ENCODE results near the gene DCAF8L1. TPM values are rescaled to one million over a fixed set of nuclear protein-coding genes. Genes with fewer than 3 reads are reported as not detected.

Gene DCAF8L1
- total and polyA plus RNA-seq, 12 donors, result not detected

DNA sequence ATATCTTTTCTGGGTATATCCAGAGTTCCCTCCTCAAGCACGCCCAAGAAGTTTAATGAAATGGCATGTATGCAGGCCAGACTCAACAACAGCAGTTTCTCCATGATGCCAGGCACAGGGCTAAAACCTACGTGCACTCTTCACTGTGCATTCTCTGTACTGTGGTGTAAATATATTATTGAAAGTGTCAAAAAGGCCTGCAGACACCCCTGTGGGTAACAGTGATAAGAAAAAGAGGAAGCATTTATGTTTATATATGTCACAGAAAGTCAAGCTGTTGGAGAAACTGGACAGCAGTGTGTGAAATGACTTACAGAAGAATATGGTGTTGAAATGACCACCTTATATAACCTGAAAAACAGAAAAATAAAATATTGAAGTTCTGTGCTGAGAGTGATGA, 29.6 kb upstream of the DCAF8L1 start:
- no peak overlapping the region for H3K4me3 ChIP-seq
- no peak overlapping the region for H3K27ac ChIP-seq
- H3K36me3 ChIP-seq, result no peaks in the 10 kb centered on the region
- no peaks in the 10 kb centered on the region for H3K27me3 ChIP-seq
- TF ChIP-seq, protein P1, sequence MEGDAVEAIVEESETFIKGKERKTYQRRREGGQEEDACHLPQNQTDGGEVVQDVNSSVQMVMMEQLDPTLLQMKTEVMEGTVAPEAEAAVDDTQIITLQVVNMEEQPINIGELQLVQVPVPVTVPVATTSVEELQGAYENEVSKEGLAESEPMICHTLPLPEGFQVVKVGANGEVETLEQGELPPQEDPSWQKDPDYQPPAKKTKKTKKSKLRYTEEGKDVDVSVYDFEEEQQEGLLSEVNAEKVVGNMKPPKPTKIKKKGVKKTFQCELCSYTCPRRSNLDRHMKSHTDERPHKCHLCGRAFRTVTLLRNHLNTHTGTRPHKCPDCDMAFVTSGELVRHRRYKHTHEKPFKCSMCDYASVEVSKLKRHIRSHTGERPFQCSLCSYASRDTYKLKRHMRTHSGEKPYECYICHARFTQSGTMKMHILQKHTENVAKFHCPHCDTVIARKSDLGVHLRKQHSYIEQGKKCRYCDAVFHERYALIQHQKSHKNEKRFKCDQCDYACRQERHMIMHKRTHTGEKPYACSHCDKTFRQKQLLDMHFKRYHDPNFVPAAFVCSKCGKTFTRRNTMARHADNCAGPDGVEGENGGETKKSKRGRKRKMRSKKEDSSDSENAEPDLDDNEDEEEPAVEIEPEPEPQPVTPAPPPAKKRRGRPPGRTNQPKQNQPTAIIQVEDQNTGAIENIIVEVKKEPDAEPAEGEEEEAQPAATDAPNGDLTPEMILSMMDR (IDR thresholded peaks at IDR 0.05), result no peak
- intact Hi-C loops (cut with DNase I), result no loop called here
- no peaks in the 10 kb centered on the region for H3K4me1 ChIP-seq
- no peak for ATAC-seq
- no peak for DNase-seq
- WGBS, 2 donors, result 68 to 74% methylated on average over 2 of the region's 2 CpGs
- no peaks in the 10 kb centered on the region for H3K9me3 ChIP-seq

DNA sequence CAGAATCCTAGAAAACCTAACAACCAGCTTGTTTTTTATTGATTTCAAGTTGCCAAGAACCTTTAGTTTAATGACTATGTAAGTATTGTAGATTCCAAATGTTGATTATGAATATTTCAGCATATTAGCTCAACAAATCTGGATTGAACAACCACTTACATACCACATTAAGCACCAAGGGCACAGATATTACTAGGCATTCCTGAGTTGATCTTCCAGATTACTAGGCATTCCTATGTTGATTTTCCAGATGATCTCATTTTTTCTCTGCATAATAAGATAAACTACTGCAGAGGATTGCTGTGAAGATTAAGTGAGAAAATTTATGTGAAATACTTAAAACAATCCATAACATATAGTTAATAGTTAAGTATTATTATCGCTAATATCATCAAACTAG, 17.4 kb upstream of the DCAF8L1 start:
- H3K4me1 ChIP-seq, result no peaks in the 10 kb centered on the region
- ATAC-seq, result no peak
- DNase-seq, result no peak
- TF ChIP-seq, protein P1 (IDR thresholded peaks at IDR 0.05), result no peak
- intact Hi-C loops (cut with DNase I), result no loop called here
- H3K27me3 ChIP-seq, result no peaks in the 10 kb centered on the region
- H3K36me3 ChIP-seq, result no peaks in the 10 kb centered on the region
- H3K4me3 ChIP-seq, result no peak overlapping the region
- H3K27ac ChIP-seq, result no peak overlapping the region
- H3K9me3 ChIP-seq, result no peaks in the 10 kb centered on the region
- WGBS, 2 donors, result 94 to 95% methylated on average over 1 of the region's 1 CpG

DNA sequence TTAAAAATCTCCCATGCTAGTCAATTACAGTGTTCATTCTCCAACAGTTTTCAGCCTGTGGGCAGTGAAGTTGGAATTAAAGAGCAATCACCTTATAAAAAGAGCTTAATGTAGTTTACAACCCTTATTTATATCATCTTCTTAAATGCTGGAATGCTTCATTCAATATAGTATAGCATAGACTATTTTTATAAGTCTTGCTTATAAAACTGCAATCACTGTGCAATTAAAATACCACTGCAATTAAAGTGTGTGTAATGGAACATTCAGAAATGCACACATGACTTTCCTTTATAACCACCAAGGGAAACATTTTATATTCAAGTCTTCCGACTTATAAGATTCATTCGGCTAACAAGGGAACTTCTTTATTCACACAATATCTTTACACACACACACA, 16.4 kb upstream of the DCAF8L1 start:
- Histone ChIP-seq H3K36me3 (no peaks in the 10 kb centered on the region), H3K4me1 (no peaks in the 10 kb centered on the region), H3K27me3 (peaks cover 0 to 6% (median 0%) of the 10 kb centered on the region in 7 donors), H3K4me3 (no peak overlapping the region), H3K27ac (no peak overlapping the region), H3K9me3 (no peaks in the 10 kb centered on the region)
- WGBS, 2 donors, result 81 to 89% methylated on average over 2 of the region's 2 CpGs
- TF ChIP-seq, protein P1 (IDR thresholded peaks at IDR 0.05), result no peak
- DNase-seq (no peak), ATAC-seq (no peak)
- intact Hi-C loops (cut with DNase I), result no loop called here

DNA sequence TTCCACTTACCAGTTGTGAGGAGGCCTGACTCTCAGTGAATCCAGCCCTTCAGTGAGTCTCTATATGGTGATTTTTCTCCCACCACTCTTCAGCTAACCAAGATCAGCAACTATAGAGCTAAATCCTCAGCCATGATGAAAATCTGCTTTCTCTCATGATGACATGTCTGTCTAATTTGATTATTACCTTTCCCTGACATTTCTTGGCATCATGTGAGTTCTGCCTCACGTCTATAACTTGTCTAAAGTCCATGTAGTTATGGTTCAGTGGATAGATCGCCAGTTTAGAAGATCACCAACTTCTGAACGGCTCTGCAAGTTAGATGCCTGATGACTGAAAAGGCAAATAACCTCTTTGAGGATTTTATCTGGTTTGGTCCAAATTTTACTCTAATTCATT, 14.9 kb upstream of the DCAF8L1 start:
- intact Hi-C loops (cut with DNase I), result no loop called here
- Histone ChIP-seq H3K27me3 (peaks cover 0 to 6% (median 0%) of the 10 kb centered on the region in 7 donors), H3K4me1 (no peaks in the 10 kb centered on the region), H3K27ac (no peak overlapping the region), H3K9me3 (no peaks in the 10 kb centered on the region), H3K36me3 (no peaks in the 10 kb centered on the region), H3K4me3 (no peak overlapping the region)
- 79 to 83% methylated on average over 3 of the region's 3 CpGs for WGBS, 2 donors
- no peak for DNase-seq
- TF ChIP-seq, protein P1 (IDR thresholded peaks at IDR 0.05), result no peak
- no peak for ATAC-seq
